Measurements from ENCODE around the gene ASB9.

GRCh38 chrX:15277604-15278003 is 7.7 kb upstream of the ASB9 start:
- TF ChIP-seq CTCF (IDR thresholded peaks at IDR 0.05; ENCODE audit: low read depth, low read length) (no peak), POLR2A (IDR thresholded peaks at IDR 0.05; ENCODE audit: extremely low read depth, insufficient read length) (no peak), MYC (IDR thresholded peaks at IDR 0.05; ENCODE audit: low read depth, low read length) (no peak), MAX (IDR thresholded peaks at IDR 0.05; ENCODE audit: low read depth, low read length) (no peak)
